Muscle layer of colon (tissue), 2 donors: ENCODE results near the gene ATXN7L1.

Experiments
- H3K27ac ChIP-seq: one replicate; pipeline ENCODE4 v1.7.0; 2013; ENCODE audit warnings: low read depth, mild to moderate bottlenecking, low read length, moderate library complexity
- H3K27me3 ChIP-seq, 2 donors: one replicate each; pipeline ENCODE4 v1.7.0; 2013; ENCODE audit warnings: low read length in 2 of 2, mild to moderate bottlenecking in 2 of 2; ENCODE audit not compliant: insufficient read depth in 2 of 2, control insufficient read depth in 1 of 2
- H3K36me3 ChIP-seq: one replicate; pipeline ENCODE4 v1.7.0; 2013; ENCODE audit warnings: mild to moderate bottlenecking, low read length; ENCODE audit not compliant: insufficient read depth
- H3K4me1 ChIP-seq: one replicate; pipeline ENCODE4 v1.7.0; 2013; ENCODE audit warnings: mild to moderate bottlenecking, low read length; ENCODE audit not compliant: insufficient read depth
- H3K4me3 ChIP-seq, 2 donors: one replicate each; pipeline ENCODE4 v1.7.0; 2013; ENCODE audit warnings: low read length in 2 of 2, low read depth in 1 of 2, mild to moderate bottlenecking in 1 of 2, moderate library complexity in 1 of 2
- H3K9ac ChIP-seq: one replicate; pipeline ENCODE4 v1.7.0; 2013; ENCODE audit warnings: low read length
- H3K9me3 ChIP-seq: one replicate; pipeline ENCODE4 v1.7.0; 2013; ENCODE audit warnings: mild to moderate bottlenecking, low read length
- donor health status: abdominal sarcoma.
- donor health status: Adenocarcinoma of cecum.

The ATXN7L1 gene

GRCh38 chr7:105665684-105666083 lies 210.7 kb downstream of the ATXN7L1 start:
- Histone ChIP-seq H3K36me3 (peaks cover 23% of the 10 kb centered on the region), H3K4me3 (no peak overlapping the region), H3K9me3 (no peaks in the 10 kb centered on the region), H3K9ac (no peak overlapping the region), H3K4me1 (no peaks in the 10 kb centered on the region), H3K27me3 (no peaks in the 10 kb centered on the region), H3K27ac (no peak overlapping the region)

DNA sequence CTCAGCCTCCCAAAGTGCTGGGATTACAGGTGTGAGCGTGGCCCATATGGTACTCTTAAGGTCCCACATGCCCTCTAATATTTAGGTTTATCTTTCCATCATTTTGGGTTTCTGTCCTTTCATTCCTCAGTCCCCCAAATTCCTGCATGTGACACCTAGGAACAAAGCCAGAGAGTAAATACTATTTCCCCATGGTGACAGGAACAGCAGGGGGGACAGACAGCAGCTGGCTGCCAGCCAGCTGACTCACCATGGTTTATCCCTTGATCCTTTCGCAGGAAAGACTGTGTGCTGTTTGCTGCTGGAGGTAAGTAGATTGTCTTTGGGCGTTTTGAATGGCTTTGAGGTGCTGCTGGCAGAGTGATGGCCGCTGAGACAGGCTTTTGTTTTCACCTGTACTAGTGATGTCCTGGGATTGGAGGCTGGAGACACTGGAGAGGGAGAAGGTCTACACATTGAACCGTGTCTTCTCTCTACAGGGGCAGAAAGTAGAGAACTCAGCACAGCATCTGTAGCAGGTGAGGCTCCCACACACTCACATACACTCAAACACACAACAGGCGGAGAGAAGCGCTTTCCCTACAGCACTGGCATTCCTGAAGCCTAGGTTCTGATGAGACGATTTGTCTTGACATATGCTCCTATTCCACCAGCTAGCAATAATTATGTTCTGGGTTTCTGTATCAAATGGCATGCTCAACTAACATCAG lies 211.4 kb downstream of the ATXN7L1 start:
- no peak overlapping the region for H3K27ac ChIP-seq
- no peak overlapping the region for H3K9ac ChIP-seq
- peaks cover 24% of the 10 kb centered on the region for H3K36me3 ChIP-seq
- no peaks in the 10 kb centered on the region for H3K4me1 ChIP-seq
- no peaks in the 10 kb centered on the region for H3K27me3 ChIP-seq
- no peak overlapping the region for H3K4me3 ChIP-seq
- no peaks in the 10 kb centered on the region for H3K9me3 ChIP-seq

DNA sequence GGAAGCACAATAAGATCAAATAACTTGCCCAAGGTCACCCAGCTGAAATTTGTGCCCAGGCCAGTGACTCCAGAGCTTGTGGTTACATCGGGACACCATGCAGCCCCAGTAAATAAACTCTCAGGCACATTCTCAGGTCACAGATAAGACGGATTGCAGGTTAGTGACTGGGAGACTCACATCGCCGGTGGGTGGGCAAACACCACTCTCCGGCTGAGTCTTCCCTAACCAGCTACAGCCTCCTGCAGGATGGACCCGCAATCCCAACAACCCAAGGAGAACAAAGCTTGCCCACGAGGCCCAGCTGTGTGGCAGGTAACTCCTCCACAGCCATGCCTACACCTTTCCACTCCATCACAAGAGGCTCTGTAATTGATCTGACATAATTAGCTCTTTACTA lies 213.4 kb downstream of the ATXN7L1 start:
- H3K27me3 ChIP-seq, result no peaks in the 10 kb centered on the region

GRCh38 chr7:105661625-105662024 lies 214.8 kb downstream of the ATXN7L1 start:
- Histone ChIP-seq H3K27me3 (no peaks in the 10 kb centered on the region), H3K4me1 (no peaks in the 10 kb centered on the region), H3K4me3 (no peak overlapping the region), H3K9ac (no peak overlapping the region), H3K36me3 (peaks cover 24% of the 10 kb centered on the region), H3K9me3 (no peaks in the 10 kb centered on the region), H3K27ac (no peak overlapping the region)

More for the DNA sequence above, 213.4 kb downstream of the ATXN7L1 start:
- Histone ChIP-seq H3K9ac (no peak overlapping the region), H3K9me3 (no peaks in the 10 kb centered on the region), H3K4me1 (no peaks in the 10 kb centered on the region), H3K36me3 (peaks cover 24% of the 10 kb centered on the region), H3K4me3 (no peak overlapping the region), H3K27ac (no peak overlapping the region)

DNA sequence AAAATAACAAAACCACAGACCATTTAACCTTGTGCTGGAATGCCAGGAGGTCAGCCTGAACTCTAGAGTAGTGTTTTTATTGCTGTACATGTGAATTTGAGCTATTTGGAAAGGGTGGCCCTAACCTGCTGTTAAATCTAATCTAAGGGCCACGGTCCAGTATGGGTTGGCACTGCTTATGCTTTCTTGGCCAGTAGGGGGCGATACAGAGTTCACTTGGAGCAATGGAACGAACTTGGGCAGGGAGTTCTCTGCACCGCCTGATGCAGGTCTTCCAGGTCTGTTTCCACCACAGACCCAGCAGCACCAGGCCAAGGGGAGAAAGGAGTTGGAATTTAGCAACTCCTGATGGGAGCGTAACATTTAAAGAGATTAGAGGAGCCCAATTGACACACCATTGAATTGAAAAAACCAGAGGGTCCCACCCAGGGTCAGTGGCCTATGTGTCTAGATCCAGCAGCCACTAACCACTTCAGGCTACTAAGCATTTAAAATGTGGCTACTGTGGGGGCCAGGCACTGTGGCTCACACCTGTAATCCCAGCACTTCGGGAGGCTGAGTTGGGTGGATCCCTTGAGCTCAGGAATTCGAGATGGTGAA lies 219.4 kb downstream of the ATXN7L1 start:
- H3K27ac ChIP-seq, result no peak overlapping the region
- no peak overlapping the region for H3K4me3 ChIP-seq
- no peaks in the 10 kb centered on the region for H3K27me3 ChIP-seq
- H3K9me3 ChIP-seq, result no peaks in the 10 kb centered on the region
- H3K4me1 ChIP-seq, result peaks cover 11% of the 10 kb centered on the region
- peaks cover 7% of the 10 kb centered on the region for H3K36me3 ChIP-seq
- no peak overlapping the region for H3K9ac ChIP-seq

- Histone ChIP-seq H3K4me3 (no peak overlapping the region), H3K27ac (no peak overlapping the region), H3K4me1 (peaks cover 11% of the 10 kb centered on the region), H3K36me3 (peaks cover 2% of the 10 kb centered on the region), H3K27me3 (no peaks in the 10 kb centered on the region), H3K9ac (no peak overlapping the region), H3K9me3 (no peaks in the 10 kb centered on the region)
These were observed 220.7 kb downstream of the ATXN7L1 start for GRCh38 chr7:105655500-105656380.

GRCh38 chr7:105655067-105655466 lies 221.3 kb downstream of the ATXN7L1 start:
- Histone ChIP-seq H3K4me1 (peaks cover 11% of the 10 kb centered on the region), H3K27ac (no peak overlapping the region), H3K4me3 (no peak overlapping the region), H3K27me3 (no peaks in the 10 kb centered on the region), H3K36me3 (no peaks in the 10 kb centered on the region), H3K9me3 (no peaks in the 10 kb centered on the region), H3K9ac (no peak overlapping the region)

- no peak overlapping the region for H3K4me3 ChIP-seq
- H3K27me3 ChIP-seq, result no peaks in the 10 kb centered on the region
- H3K4me1 ChIP-seq, result peaks cover 16% of the 10 kb centered on the region
- H3K9me3 ChIP-seq, result no peaks in the 10 kb centered on the region
- H3K27ac ChIP-seq, result no peak overlapping the region
- no peak overlapping the region for H3K9ac ChIP-seq
- no peaks in the 10 kb centered on the region for H3K36me3 ChIP-seq
These were observed 222.2 kb downstream of the ATXN7L1 start for GRCh38 chr7:105654095-105654686.

DNA sequence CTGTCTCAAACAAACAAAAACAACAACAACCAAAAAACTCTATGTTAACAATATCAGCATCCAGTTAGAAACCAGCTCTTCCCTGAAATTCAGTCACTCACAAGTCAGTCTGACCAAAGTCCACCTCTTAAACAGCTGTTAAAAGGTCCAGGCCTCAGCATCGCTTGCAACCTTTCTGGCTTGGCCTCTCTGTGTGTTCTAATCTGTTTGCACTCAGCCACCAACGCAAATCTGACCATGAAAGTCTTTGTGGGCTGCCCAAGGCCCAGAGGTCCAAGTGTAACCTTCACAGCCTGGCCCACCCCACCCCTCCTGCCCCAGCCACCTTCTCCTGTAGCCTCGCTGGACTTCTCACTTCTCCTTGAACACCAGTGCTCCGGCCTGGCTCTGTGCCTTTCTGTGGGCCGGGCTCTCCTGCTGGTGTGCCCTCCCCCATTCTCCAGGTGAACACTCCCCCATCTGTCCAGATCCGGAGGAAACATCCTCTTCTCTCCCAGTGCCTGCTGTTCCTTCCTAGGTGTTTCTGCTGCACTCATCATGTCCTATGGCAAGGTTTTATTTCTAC lies 222.9 kb downstream of the ATXN7L1 start:
- Histone ChIP-seq H3K4me1 (peaks cover 22% of the 10 kb centered on the region), H3K27me3 (no peaks in the 10 kb centered on the region), H3K9ac (no peak overlapping the region), H3K36me3 (no peaks in the 10 kb centered on the region), H3K27ac (no peak overlapping the region), H3K9me3 (no peaks in the 10 kb centered on the region), H3K4me3 (no peak overlapping the region)

DNA sequence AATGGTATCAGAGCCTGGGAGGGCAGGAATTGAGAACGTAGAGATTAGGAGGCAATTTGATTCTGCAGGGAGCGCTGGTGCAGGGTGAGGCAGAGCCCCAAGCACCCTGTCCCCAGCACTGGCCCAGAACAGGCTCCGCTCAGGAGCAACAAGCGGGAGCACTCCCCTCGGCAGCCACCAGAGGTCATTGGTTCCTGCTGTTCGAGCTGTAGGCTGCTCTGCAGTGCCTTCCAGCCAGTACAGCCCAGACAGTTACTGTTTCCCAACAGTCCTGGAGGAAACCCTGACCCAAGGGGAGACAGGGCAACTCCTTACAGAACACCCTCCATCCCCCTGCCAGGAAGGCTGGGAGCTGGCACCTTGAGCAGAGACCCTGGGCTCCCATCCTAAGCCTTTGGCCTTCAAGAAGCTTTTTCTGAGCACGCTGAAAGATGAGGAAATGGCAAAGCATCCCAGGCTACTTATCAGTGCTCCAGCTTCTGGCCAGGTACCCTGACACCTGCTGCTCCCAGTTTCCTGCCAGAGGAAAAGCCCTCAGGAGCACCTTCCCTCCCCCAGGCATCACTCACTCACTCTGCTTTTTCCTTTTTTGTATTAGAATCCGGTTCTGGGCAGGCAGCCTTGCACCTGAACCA lies 223.9 kb downstream of the ATXN7L1 start:
- peaks cover 27% of the 10 kb centered on the region for H3K4me1 ChIP-seq
- no peak overlapping the region for H3K27ac ChIP-seq
- H3K27me3 ChIP-seq, result no peaks in the 10 kb centered on the region
- no peaks in the 10 kb centered on the region for H3K9me3 ChIP-seq
- no peak overlapping the region for H3K9ac ChIP-seq
- H3K36me3 ChIP-seq, result no peaks in the 10 kb centered on the region
- no peak overlapping the region for H3K4me3 ChIP-seq
